Panc1 (cell line): ENCODE data around the gene EIF2B1. TPM values are rescaled to one million over a fixed set of nuclear protein-coding genes. Genes with fewer than 3 reads are reported as not detected.

ENCODE experiments used
- ATAC-seq: fragments of 200-7000 bp; cut with Tn5 transposase; 2 replicates; pipeline ENCODE4 v1.9.1; 2020; ENCODE audit warnings: mild to moderate bottlenecking, moderate library complexity
- BruUV-seq: library from RNA; stranded (reverse); fragments of 400-500 nt; replicated peaks from 2 replicates; lab custom pipeline; 2021; lab: Mats Ljungman, UMichigan
- CTCF ChIA-PET: fragments of 300-600 bp; sonication (Branson Sonifier 250); formaldehyde crosslinking; loops from one replicate; lab custom pipeline; 2022; ENCODE audit warnings: antibody characterized with exemption; lab: Charles Lee
- POLR2A ChIA-PET: fragments of 300-600 bp; sonication (Branson Sonifier 250); formaldehyde crosslinking; loops from one replicate; lab custom pipeline; 2022; ENCODE audit warnings: antibody characterized with exemption; lab: Charles Lee
- DNase-seq: peaks from one replicate; pipeline ENCODE4 v3.0.0-alpha.2; 2010; ENCODE audit warnings: low read depth, low spot score
- H3K27ac ChIP-seq: 2 replicates; pipeline ENCODE4 v1.5.1; 2011; ENCODE audit warnings: mild to moderate bottlenecking, low read length, inconsistent platforms
- H3K27me3 ChIP-seq: fragments of 200-500 bp; sonication (Bioruptor generic); 2 replicates; pipeline ENCODE4 v1.6.0; 2014; ENCODE audit warnings: low read length, inconsistent platforms; ENCODE audit not compliant: control insufficient read depth, insufficient read depth
- H3K36me3 ChIP-seq: fragments of 200-500 bp; sonication (Bioruptor generic); 2 replicates; pipeline ENCODE4 v1.5.1; 2014; ENCODE audit warnings: inconsistent platforms, mild to moderate bottlenecking, low read length, moderate library complexity; ENCODE audit not compliant: control insufficient read depth, insufficient read depth
- H3K4me1 ChIP-seq: 2 replicates; pipeline ENCODE4 v1.5.1; 2011; ENCODE audit warnings: inconsistent platforms, mild to moderate bottlenecking, low read length, moderate library complexity; ENCODE audit not compliant: control insufficient read depth, insufficient read depth
- H3K4me3 ChIP-seq, 2 experiments: 2 replicates each; pipeline ENCODE4 v1.5.1; 2011 to 2012; ENCODE audit warnings: low read depth in 2 of 2, low read length in 2 of 2, mild to moderate bottlenecking in 2 of 2, inconsistent platforms in 1 of 2, moderate library complexity in 1 of 2
- H3K9me3 ChIP-seq: fragments of 200-500 bp; sonication (Bioruptor generic); 2 replicates; pipeline ENCODE4 v1.5.1; 2014; ENCODE audit warnings: low read depth, mild to moderate bottlenecking, inconsistent platforms, low read length, moderate library complexity; ENCODE audit not compliant: control insufficient read depth, insufficient read depth
- POLR2AphosphoS5 ChIP-seq: IDR thresholded peaks from 2 replicates; pipeline ENCODE4 v1.6.1; 2012; ENCODE audit warnings: mild to moderate bottlenecking, low read depth, low read length, moderate library complexity
- SIN3A ChIP-seq: IDR thresholded peaks from 2 replicates; pipeline ENCODE4 v1.6.1; 2012; ENCODE audit warnings: low read depth, mild to moderate bottlenecking, low read length, moderate library complexity, borderline replicate concordance; ENCODE audit not compliant: insufficient read depth
- TCF7L2 ChIP-seq: IDR thresholded peaks from 2 replicates; pipeline ENCODE4 v1.6.1; 2011; ENCODE audit warnings: mild to moderate bottlenecking, low read depth, low read length, inconsistent platforms
- in situ Hi-C: cut with HindIII; loops from 2 replicates; pipeline ENCODE4 v1.10.0; 2016; ENCODE audit warnings: low sequenced_read_pairs, low pct_unique_long_range_greater_than_20kb
- intact Hi-C: fragments of 100-400 bp; cut with micrococcal nuclease; formaldehyde crosslinking; loops from one replicate; pipeline ENCODE4 v1.10.0; 2022; ENCODE audit not compliant: unreplicated experiment
- total RNA-seq: library from RNA; stranded (reverse); gene quantifications from one replicate; pipeline ENCODE4 v1.2.1, GENCODE V29; 2021; ENCODE audit not compliant: unreplicated experiment
- TF ChIP-seq, protein P1 (sequence below), 2 experiments: IDR thresholded peaks; 2 replicates each; pipeline ENCODE4 v1.6.1; 2011 to 2012; ENCODE audit warnings: low read depth in 2 of 2, control low read depth in 1 of 2, low read length in 1 of 2, mild to moderate bottlenecking in 1 of 2, moderate library complexity in 1 of 2; ENCODE audit not compliant: insufficient read depth in 1 of 2
- TF ChIP-seq, protein P2 (sequence below): fragments of 450-650 bp; IDR thresholded peaks from 2 replicates; pipeline ENCODE4 v1.5.1; 2017; ENCODE audit warnings: mild to moderate bottlenecking

The EIF2B1 gene
- total RNA-seq, 1 experiment from 2014 or later, result 49.4 TPM

DNA sequence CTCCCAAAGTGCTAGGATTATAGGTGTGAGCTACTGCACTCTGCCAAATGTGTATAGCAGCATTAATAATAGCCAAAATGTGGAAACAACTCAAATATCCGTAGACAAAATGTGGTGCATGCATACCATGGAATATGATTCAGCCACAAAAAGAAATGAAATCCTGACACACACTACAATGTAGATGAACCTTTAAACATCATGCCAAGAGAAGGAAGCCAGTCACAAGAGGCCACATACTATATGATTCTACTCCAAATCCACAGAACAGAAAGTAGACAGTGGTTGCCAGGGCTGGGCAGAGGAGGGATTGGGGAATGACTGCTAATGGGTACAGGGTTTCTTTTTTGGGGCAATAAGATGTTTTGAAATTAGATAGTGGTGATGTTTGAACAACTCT is 56.9 kb downstream of the EIF2B1 start:
- DNase-seq (no peak), ATAC-seq (no peak)
- intact Hi-C loops (no loop called here), in situ Hi-C loops (no loop called here)
- Histone ChIP-seq H3K27me3 (no peaks in the 10 kb centered on the region), H3K4me1 (no peaks in the 10 kb centered on the region), H3K4me3 (no peak overlapping the region), H3K9me3 (no peaks in the 10 kb centered on the region), H3K27ac (no peak overlapping the region), H3K36me3 (no peaks in the 10 kb centered on the region)
- no peak for TF ChIP-seq POLR2AphosphoS5
- TF ChIP-seq, protein P1, sequence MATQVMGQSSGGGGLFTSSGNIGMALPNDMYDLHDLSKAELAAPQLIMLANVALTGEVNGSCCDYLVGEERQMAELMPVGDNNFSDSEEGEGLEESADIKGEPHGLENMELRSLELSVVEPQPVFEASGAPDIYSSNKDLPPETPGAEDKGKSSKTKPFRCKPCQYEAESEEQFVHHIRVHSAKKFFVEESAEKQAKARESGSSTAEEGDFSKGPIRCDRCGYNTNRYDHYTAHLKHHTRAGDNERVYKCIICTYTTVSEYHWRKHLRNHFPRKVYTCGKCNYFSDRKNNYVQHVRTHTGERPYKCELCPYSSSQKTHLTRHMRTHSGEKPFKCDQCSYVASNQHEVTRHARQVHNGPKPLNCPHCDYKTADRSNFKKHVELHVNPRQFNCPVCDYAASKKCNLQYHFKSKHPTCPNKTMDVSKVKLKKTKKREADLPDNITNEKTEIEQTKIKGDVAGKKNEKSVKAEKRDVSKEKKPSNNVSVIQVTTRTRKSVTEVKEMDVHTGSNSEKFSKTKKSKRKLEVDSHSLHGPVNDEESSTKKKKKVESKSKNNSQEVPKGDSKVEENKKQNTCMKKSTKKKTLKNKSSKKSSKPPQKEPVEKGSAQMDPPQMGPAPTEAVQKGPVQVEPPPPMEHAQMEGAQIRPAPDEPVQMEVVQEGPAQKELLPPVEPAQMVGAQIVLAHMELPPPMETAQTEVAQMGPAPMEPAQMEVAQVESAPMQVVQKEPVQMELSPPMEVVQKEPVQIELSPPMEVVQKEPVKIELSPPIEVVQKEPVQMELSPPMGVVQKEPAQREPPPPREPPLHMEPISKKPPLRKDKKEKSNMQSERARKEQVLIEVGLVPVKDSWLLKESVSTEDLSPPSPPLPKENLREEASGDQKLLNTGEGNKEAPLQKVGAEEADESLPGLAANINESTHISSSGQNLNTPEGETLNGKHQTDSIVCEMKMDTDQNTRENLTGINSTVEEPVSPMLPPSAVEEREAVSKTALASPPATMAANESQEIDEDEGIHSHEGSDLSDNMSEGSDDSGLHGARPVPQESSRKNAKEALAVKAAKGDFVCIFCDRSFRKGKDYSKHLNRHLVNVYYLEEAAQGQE (IDR thresholded peaks at IDR 0.05; ENCODE audit: insufficient read depth in 1 of 2, low read depth in 2 of 2, low read length in 1 of 2), result no peak
- no peak for TF ChIP-seq SIN3A
- no peak for TF ChIP-seq TCF7L2
- TF ChIP-seq, protein P2, sequence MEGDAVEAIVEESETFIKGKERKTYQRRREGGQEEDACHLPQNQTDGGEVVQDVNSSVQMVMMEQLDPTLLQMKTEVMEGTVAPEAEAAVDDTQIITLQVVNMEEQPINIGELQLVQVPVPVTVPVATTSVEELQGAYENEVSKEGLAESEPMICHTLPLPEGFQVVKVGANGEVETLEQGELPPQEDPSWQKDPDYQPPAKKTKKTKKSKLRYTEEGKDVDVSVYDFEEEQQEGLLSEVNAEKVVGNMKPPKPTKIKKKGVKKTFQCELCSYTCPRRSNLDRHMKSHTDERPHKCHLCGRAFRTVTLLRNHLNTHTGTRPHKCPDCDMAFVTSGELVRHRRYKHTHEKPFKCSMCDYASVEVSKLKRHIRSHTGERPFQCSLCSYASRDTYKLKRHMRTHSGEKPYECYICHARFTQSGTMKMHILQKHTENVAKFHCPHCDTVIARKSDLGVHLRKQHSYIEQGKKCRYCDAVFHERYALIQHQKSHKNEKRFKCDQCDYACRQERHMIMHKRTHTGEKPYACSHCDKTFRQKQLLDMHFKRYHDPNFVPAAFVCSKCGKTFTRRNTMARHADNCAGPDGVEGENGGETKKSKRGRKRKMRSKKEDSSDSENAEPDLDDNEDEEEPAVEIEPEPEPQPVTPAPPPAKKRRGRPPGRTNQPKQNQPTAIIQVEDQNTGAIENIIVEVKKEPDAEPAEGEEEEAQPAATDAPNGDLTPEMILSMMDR, result no peak
- BruUV-seq, result no TSS peak
- ChIA-PET POLR2A (no interaction called here), CTCF (no interaction called here)

DNA sequence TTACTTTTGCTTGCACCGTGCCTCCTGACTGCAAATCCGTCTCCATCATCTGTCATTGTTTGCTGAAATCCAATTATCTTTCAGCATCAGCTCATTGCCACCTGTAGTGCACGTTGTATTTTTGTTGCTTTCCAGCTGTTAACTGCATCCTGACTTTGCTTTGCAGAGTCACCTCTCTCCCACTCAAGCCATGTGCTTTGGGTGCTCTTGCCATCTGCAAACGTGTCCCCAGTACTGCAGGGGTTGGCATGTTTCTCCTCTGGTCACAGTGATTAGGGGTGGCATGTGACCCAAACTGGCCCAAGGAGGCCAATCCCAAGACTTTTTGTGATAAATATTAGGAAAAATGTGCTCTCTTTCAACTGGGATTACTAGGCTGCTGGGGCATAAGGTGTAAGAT is 59.6 kb downstream of the EIF2B1 start:
- CTCF ChIA-PET, result interaction anchor here (1.0 kb wide), 1 partner anchor 10 kb away, joined by 3 read pairs; the partner anchor contains the start of gene TMED2
- no peak for TF ChIP-seq SIN3A
- TF ChIP-seq, protein P1 (IDR thresholded peaks at IDR 0.05; ENCODE audit: insufficient read depth in 1 of 2, low read depth in 2 of 2, low read length in 1 of 2), result no peak
- TF ChIP-seq, protein P2, result no peak
- TF ChIP-seq POLR2AphosphoS5, result no peak
- no peak for TF ChIP-seq TCF7L2
- H3K36me3 ChIP-seq, result no peaks in the 10 kb centered on the region
- in situ Hi-C loops (no loop called here), intact Hi-C loops (no loop called here)
- no peak overlapping the region for H3K4me3 ChIP-seq
- DNase-seq (no peak), ATAC-seq (no peak)
- no peaks in the 10 kb centered on the region for H3K9me3 ChIP-seq
- POLR2A ChIA-PET, result no interaction called here
- H3K27me3 ChIP-seq, result no peaks in the 10 kb centered on the region
- no TSS peak for BruUV-seq
- no peak overlapping the region for H3K27ac ChIP-seq
- H3K4me1 ChIP-seq, result no peaks in the 10 kb centered on the region
